Endothelial cell of umbilical vein (primary cell): ENCODE data around the gene SMARCA4. TPM values are rescaled to one million over a fixed set of nuclear protein-coding genes. Genes with fewer than 3 reads are reported as not detected.
"Not testable (repeated sequence)": the region's sequence is repeated elsewhere in the genome, so short reads cannot be mapped to it uniquely, and the experiment has no call there.

ENCODE experiments used
- BruUV-seq: library from RNA; stranded (reverse); fragments of 400-500 nt; replicated peaks from 2 replicates; lab custom pipeline; 2021; lab: Mats Ljungman, UMichigan
- CTCF ChIA-PET: fragments of 300-600, 350-600 bp; sonication (Branson Sonifier 250); formaldehyde crosslinking; loops from one replicate; lab custom pipeline; 2021; ENCODE audit warnings: antibody characterized with exemption, inconsistent platforms; lab: Charles Lee
- POLR2A ChIA-PET: fragments of 300-600, 350-600 bp; sonication (Branson Sonifier 250); formaldehyde crosslinking; loops from one replicate; lab custom pipeline; 2021; ENCODE audit warnings: antibody characterized with exemption, inconsistent platforms; lab: Charles Lee
- DNase-seq: peaks from one replicate; pipeline ENCODE4 v3.0.0-alpha.2; 2011; ENCODE audit warnings: low read depth, low spot score
- FAIRE-seq: peaks from 2 replicates; lab custom pipeline; 2011; peaks lifted over from hg19 to GRCh38; lab: Jason Lieb, UNC
- H2AFZ ChIP-seq: 2 replicates; pipeline ENCODE4 v1.6.0; 2012; ENCODE audit warnings: low read depth, low read length, control low read depth, inconsistent platforms
- H3K27ac ChIP-seq: 2 replicates; pipeline ENCODE4 v1.5.1; 2011; ENCODE audit warnings: low read depth, mild to moderate bottlenecking, control low read depth, low read length, moderate library complexity; ENCODE audit not compliant: insufficient read depth
- H3K27me3 ChIP-seq, 2 experiments: 2 replicates each; pipeline versions ENCODE4 v1.6.0 to v1.6.1; 2011; ENCODE audit warnings: low read length in 2 of 2, mixed read lengths in 1 of 2; ENCODE audit not compliant: control insufficient read depth in 2 of 2, insufficient read depth in 2 of 2
- H3K36me3 ChIP-seq, 2 experiments: 2 replicates in 1 of 2; 3 replicates in 1 of 2; pipeline ENCODE4 v1.5.1; 2011; ENCODE audit warnings: low read length in 2 of 2, mild to moderate bottlenecking in 1 of 2, moderate library complexity in 1 of 2; ENCODE audit not compliant: control insufficient read depth in 2 of 2, insufficient read depth in 2 of 2; ENCODE audit errors: extremely low read depth in 1 of 2
- H3K4me1 ChIP-seq: 3 replicates; pipeline ENCODE4 v1.5.1; 2011; ENCODE audit warnings: mild to moderate bottlenecking, low read length; ENCODE audit not compliant: control insufficient read depth, insufficient read depth; ENCODE audit errors: extremely low read depth
- H3K4me2 ChIP-seq: 2 replicates; pipeline ENCODE4 v1.6.1; 2011; ENCODE audit warnings: low read length, control low read depth, mixed read lengths; ENCODE audit not compliant: insufficient read depth
- H3K4me3 ChIP-seq, 3 experiments: fragments of 200-600 bp in 1 of 3; sonication (generic), shearing (Covaris generic) in 1 of 3; replicated peaks in 1 of 3; 2 replicates each; pipeline ENCODE4 v1.5.1; 2011 to 2016; ENCODE audit warnings: control low read depth in 3 of 3, low read length in 3 of 3, mild to moderate bottlenecking in 2 of 3, inconsistent platforms in 1 of 3, low read depth in 1 of 3, moderate library complexity in 1 of 3; ENCODE audit not compliant: insufficient read depth in 1 of 3
- H3K79me2 ChIP-seq: 2 replicates; pipeline ENCODE4 v1.6.0; 2012; ENCODE audit warnings: low read length, inconsistent platforms; ENCODE audit not compliant: control insufficient read depth, insufficient read depth
- H3K9ac ChIP-seq: replicated peaks from 2 replicates; pipeline ENCODE3; 2011; ENCODE audit warnings: low read length, control low read depth; ENCODE audit not compliant: insufficient read depth; ENCODE audit errors: extremely low read depth
- H3K9me1 ChIP-seq: replicated peaks from 3 replicates; pipeline ENCODE4 v1.6.0; 2011; ENCODE audit warnings: mild to moderate bottlenecking, low read length; ENCODE audit not compliant: control insufficient read depth, insufficient read depth; ENCODE audit errors: extremely low read depth
- H3K9me3 ChIP-seq: replicated peaks from 2 replicates; pipeline ENCODE4 v1.5.1; 2012; ENCODE audit warnings: low read length, inconsistent platforms; ENCODE audit not compliant: control insufficient read depth, insufficient read depth
- H4K20me1 ChIP-seq: replicated peaks from 2 replicates; pipeline ENCODE3; 2011; ENCODE audit warnings: mild to moderate bottlenecking, low read length; ENCODE audit not compliant: control insufficient read depth, insufficient read depth; ENCODE audit errors: extremely low read depth
- CTCF ChIP-seq, 2 donors: IDR thresholded peaks; 1 replicate in 1 of 2; 2 replicates in 1 of 2; pipeline ENCODE4 v1.5.1; 2011; ENCODE audit warnings: low read length in 2 of 2, mild to moderate bottlenecking in 2 of 2, moderate library complexity in 2 of 2, control low read depth in 1 of 2, inconsistent platforms in 1 of 2, low read depth in 1 of 2; ENCODE audit not compliant: insufficient read depth in 1 of 2; ENCODE audit errors: extremely low read depth in 1 of 2
- FOS ChIP-seq: IDR thresholded peaks from 2 replicates; pipeline ENCODE4 v1.6.1; 2011; ENCODE audit warnings: mild to moderate bottlenecking, low read length, moderate library complexity, borderline replicate concordance; ENCODE audit not compliant: insufficient read depth
- JUN ChIP-seq: IDR thresholded peaks from 2 replicates; pipeline ENCODE4 v1.6.1; 2011; ENCODE audit warnings: borderline replicate concordance, low read depth; ENCODE audit not compliant: insufficient read length, insufficient read depth
- POLR2A ChIP-seq: IDR thresholded peaks from 2 replicates; pipeline ENCODE4 v1.6.1; 2012; ENCODE audit warnings: low read depth, mild to moderate bottlenecking, control low read depth, low read length
- dilution Hi-C: fragments of 300-500 bp; cut with MboI; formaldehyde crosslinking; loops from one replicate; pipeline ENCODE4 v1.15.0; 2019; ENCODE audit warnings: low sequenced_read_pairs; ENCODE audit not compliant: extremely low pct_ligation_motif_present
- intact Hi-C: fragments of 100-400 bp; cut with micrococcal nuclease; formaldehyde crosslinking; loops from one replicate; pipeline ENCODE4 v1.10.0; 2022
- polyA plus RNA-seq, 4 experiments: library from polyadenylated mRNA; depleted of rRNA in 3 of 4; stranded (reverse) in 3 of 4; unstranded in 1 of 4; fragments of >200 nt; gene quantifications; 2 replicates each; pipeline versions ENCODE4 v1.2.1 to v1.2.3, GENCODE V29; 2011 to 2012; ENCODE audit warnings: missing spikeins in 1 of 4
- total RNA-seq: library from RNA; stranded (reverse); gene quantifications from 2 replicates; pipeline ENCODE4 v1.2.3, GENCODE V29; 2021

SMARCA4 gene
- total and polyA plus RNA-seq, 2 donors (not counting 3 experiments of a cell fraction or from before 2014, with no cell fraction given), result 65.0 to 177 TPM

GRCh38 chr19:11096210-11096841 lies 135.5 kb downstream of the SMARCA4 start:
- Histone ChIP-seq H3K36me3 (peaks cover 3 to 6% of the 10 kb centered on the region in 2 experiments), H3K9me3 (no peaks in the 10 kb centered on the region), H3K79me2 (peaks cover 87% of the 10 kb centered on the region), H3K9ac (peak overlapping the region; percentile 44), H3K27ac (peak overlapping the region; percentile 97), H3K4me2 (peak overlapping the region; percentile 80), H3K27me3 (no peaks in the 10 kb centered on the region), H4K20me1 (peaks cover 5% of the 10 kb centered on the region), H3K9me1 (no peaks in the 10 kb centered on the region), H2AFZ (no peak overlapping the region), H3K4me3 (peak overlapping the region in 1 of 3 experiments; percentile 29), H3K4me1 (peaks cover 62% of the 10 kb centered on the region)
- CTCF ChIA-PET, result interaction anchor here (1.1 to 3.9 kb wide), 4 partner anchors 11 to 160 kb away, joined by 4 to 30 read pairs (median 6); no protein-coding TSS in a partner anchor
- DNase-seq (peak; percentile 88), FAIRE-seq (peak; percentile 83)
- dilution Hi-C loops, result no loop called here
- intact Hi-C loops, result loop anchor here (10.0 kb wide), 2 partner anchors 162 to 592 kb away; partner anchors contain the start of gene KEAP1
- no TSS peak for BruUV-seq
- POLR2A ChIA-PET, result interaction anchor here (0.6 to 1.6 kb wide), 2 partner anchors 10 to 109 kb away, joined by 3 to 10 read pairs; no protein-coding TSS in a partner anchor
- TF ChIP-seq JUN (peak; percentile 75), POLR2A (peak; percentile 23), FOS (peak; percentile 72), CTCF (IDR thresholded peaks at IDR 0.05; ENCODE audit: extremely low read depth in 1 of 2, insufficient read depth in 1 of 2, low read depth in 1 of 2, low read length in 2 of 2) (no peak)

- H3K9ac ChIP-seq, DNase-seq, H3K4me2 ChIP-seq, dilution Hi-C loops, H3K36me3 ChIP-seq, H3K4me3 ChIP-seq, H4K20me1 ChIP-seq, BruUV-seq, H2AFZ ChIP-seq, H3K27ac ChIP-seq, H3K27me3 ChIP-seq, H3K9me3 ChIP-seq, H3K9me1 ChIP-seq, FAIRE-seq: not testable (repeated sequence)
- H3K4me1 ChIP-seq, result peaks cover 53% of the 10 kb centered on the region
- intact Hi-C loops, result loop anchor here (10.0 kb wide), 2 partner anchors 163 to 593 kb away; partner anchors contain the start of gene KEAP1
- ChIA-PET CTCF (interaction anchor here (1.7 to 3.9 kb wide), 2 partner anchors 28 to 61 kb away, joined by 6 to 30 read pairs; no protein-coding TSS in a partner anchor), POLR2A (interaction anchor here (0.6 kb wide), 1 partner anchor 15 kb away, joined by 3 read pairs; no protein-coding TSS in a partner anchor)
- peaks cover 86% of the 10 kb centered on the region for H3K79me2 ChIP-seq
Observed at GRCh38 chr19:11097367-11097766, 136.5 kb downstream of the SMARCA4 start.
